HG03064 (cell line): ENCODE results near the gene RAN.
A peak's percentile ranks its signal among the peaks of the same experiment; 100 is the strongest.
"Not testable (repeated sequence)": the region's sequence is repeated elsewhere in the genome, so short reads cannot be mapped to it uniquely, and the experiment has no call there.

ENCODE experiments used
- ATAC-seq: cut with Tn5 transposase; IDR thresholded peaks from one replicate; pipeline ENCODE4 v1.9.1; 2021; ENCODE audit warnings: low read depth; ENCODE audit not compliant: unreplicated experiment

RAN gene

GRCh38 chr12:130877333-130877732, 5.5 kb downstream of the RAN start:
- ATAC-seq, result no peak

GRCh38 chr12:130878193-130879185, 6.6 kb downstream of the RAN start:
- ATAC-seq, result no peak

GRCh38 chr12:130879212-130879686, 7.4 kb downstream of the RAN start:
- ATAC-seq, result peak; percentile 77

- ATAC-seq, result no peak
These were observed 8.0 kb downstream of the RAN start for GRCh38 chr12:130879781-130880389.

GRCh38 chr12:130880411-130880885, 8.6 kb downstream of the RAN start:
- ATAC-seq, result peak; percentile 44

- no peak for ATAC-seq
These were observed 9.2 kb downstream of the RAN start for GRCh38 chr12:130881046-130881445.

GRCh38 chr12:130881548-130881947, 9.7 kb downstream of the RAN start:
- ATAC-seq, result no peak

- not testable (repeated sequence) for ATAC-seq
These were observed 15.3 kb downstream of the RAN start for GRCh38 chr12:130887190-130887589.

- ATAC-seq, result no peak
These were observed 32.2 kb downstream of the RAN start for GRCh38 chr12:130904064-130904463.

- not testable (repeated sequence) for ATAC-seq
These were observed 33.1 kb downstream of the RAN start for GRCh38 chr12:130904936-130905455.

- no peak for ATAC-seq
These were observed 37.2 kb downstream of the RAN start for GRCh38 chr12:130909111-130909510.

GRCh38 chr12:130911193-130911592, 39.3 kb downstream of the RAN start:
- ATAC-seq, result no peak

- ATAC-seq, result no peak
These were observed 40.1 kb downstream of the RAN start for GRCh38 chr12:130911933-130912332.

GRCh38 chr12:130916241-130916911, 44.5 kb downstream of the RAN start:
- ATAC-seq, result no peak

GRCh38 chr12:130917607-130918006, 45.7 kb downstream of the RAN start:
- no peak for ATAC-seq

GRCh38 chr12:130919086-130919485, 47.2 kb downstream of the RAN start:
- no peak for ATAC-seq

GRCh38 chr12:130920119-130920703, 48.3 kb downstream of the RAN start:
- ATAC-seq, result no peak

GRCh38 chr12:130920723-130921381, 49.0 kb downstream of the RAN start:
- no peak for ATAC-seq

- no peak for ATAC-seq
These were observed 50.7 kb downstream of the RAN start for GRCh38 chr12:130922511-130922953.
